ENCODE data around the gene BCAP31.

- TF ChIP-seq NR2C2 (CRISPR knock-in tag; IDR thresholded peaks at IDR 0.05) (no peak), USF2 (CRISPR knock-in tag; IDR thresholded peaks at IDR 0.05) (no peak)
Measured at GRCh38 chrX:153739754-153740486, 15.7 kb upstream of the BCAP31 start.

All from WTC11 (cell line).